ENCODE results near the gene AHCY.
"Not testable (repeated sequence)": the region's sequence is repeated elsewhere in the genome, so short reads cannot be mapped to it uniquely, and the experiment has no call there.

Gene AHCY

DNA sequence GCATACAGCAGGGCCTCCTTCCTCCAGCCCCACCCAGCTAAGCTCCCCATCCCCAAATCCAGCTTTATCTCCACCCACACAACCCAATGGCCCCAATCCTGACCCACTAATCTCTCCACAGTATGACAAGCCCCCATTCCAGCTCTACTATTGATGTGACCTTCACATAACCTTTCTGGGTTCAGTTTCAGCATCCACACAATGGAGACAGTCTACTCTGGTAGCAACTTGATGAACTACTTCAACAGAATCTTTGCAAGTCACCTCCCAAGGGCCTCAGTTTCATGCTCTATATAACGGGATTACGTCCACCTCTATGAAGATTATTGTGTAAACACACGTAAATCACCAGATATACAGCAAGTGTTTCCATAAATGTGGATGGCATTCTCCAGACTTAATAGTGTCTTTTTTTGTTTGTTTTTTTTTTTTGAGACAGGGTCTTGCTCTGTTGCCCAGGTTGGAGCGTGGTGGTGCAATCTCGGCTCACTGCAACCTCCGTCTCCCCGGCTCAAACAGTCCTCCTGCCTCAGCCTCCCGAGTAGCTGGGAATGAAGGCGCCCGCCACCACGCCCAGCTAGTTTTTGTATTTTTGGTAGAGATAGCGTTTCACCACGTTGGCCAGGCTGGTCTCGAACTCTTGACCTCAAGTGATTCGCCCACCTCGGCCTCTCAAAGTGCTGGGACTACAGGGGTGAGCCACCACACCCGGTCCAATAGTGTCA lies 1.4 kb downstream of the AHCY start:
- peak overlapping the region; percentile 94 for H3K9ac ChIP-seq (ENCODE audit: low read depth, low read length)
- peak overlapping the region; percentile 67 for H3K4me3 ChIP-seq (ENCODE audit: low read depth, low read length)
- H3K4me1 ChIP-seq (ENCODE audit: control insufficient read depth, insufficient read depth, low read length) = peaks cover 13% of the 10 kb centered on the region
- H3K27me3 ChIP-seq (ENCODE audit: control insufficient read depth, insufficient read depth, low read length) = no peaks in the 10 kb centered on the region
- no peaks in the 10 kb centered on the region for H3K9me3 ChIP-seq (ENCODE audit: control insufficient read depth, insufficient read depth, low read length)
- peaks cover 6% of the 10 kb centered on the region for H3K36me3 ChIP-seq (ENCODE audit: control insufficient read depth, insufficient read depth, low read length)

GRCh38 chr20:34300809-34301586 lies 2.2 kb downstream of the AHCY start:
- Histone ChIP-seq H3K36me3 (ENCODE audit: control insufficient read depth, insufficient read depth, low read length) (peaks cover 6% of the 10 kb centered on the region), H3K9ac (ENCODE audit: low read depth, low read length) (no peak overlapping the region), H3K4me3 (ENCODE audit: low read depth, low read length) (peak overlapping the region; percentile 67), H3K4me1 (ENCODE audit: control insufficient read depth, insufficient read depth, low read length) (peaks cover 13% of the 10 kb centered on the region), H3K27me3 (ENCODE audit: control insufficient read depth, insufficient read depth, low read length) (no peaks in the 10 kb centered on the region), H3K9me3 (ENCODE audit: control insufficient read depth, insufficient read depth, low read length) (no peaks in the 10 kb centered on the region)

DNA sequence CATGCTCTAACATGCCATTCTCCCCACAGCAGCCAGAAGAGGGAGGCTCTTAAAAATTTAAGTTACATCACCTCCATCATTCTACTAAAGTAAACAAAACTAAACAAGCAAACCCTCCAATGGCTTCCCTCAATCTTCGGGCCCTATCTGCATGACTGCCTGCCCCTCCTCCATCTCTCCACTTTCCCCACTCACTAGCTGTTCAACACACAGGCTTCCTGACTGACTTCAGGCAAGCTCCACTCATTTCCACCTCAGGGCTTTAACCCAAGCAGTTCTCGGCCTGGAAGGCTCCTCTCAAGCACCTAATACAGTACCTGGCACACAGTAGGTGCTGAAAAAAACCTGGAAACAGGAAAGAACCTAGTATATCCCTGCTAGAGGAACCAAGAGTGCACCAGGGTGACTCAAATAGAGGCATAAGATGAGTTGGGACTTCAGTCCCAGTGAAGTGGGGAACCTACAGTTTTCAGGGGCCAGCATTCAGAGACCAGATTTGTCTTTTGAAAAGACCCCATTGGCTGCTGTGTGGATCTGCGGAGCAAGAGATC lies 2.8 kb downstream of the AHCY start:
- H3K36me3 ChIP-seq (ENCODE audit: control insufficient read depth, insufficient read depth, low read length) = peaks cover 7% of the 10 kb centered on the region
- peak overlapping the region; percentile 67 for H3K4me3 ChIP-seq (ENCODE audit: low read depth, low read length)
- H3K4me1 ChIP-seq (ENCODE audit: control insufficient read depth, insufficient read depth, low read length) = peaks cover 13% of the 10 kb centered on the region
- H3K9ac ChIP-seq (ENCODE audit: low read depth, low read length) = no peak overlapping the region
- H3K9me3 ChIP-seq (ENCODE audit: control insufficient read depth, insufficient read depth, low read length) = no peaks in the 10 kb centered on the region
- H3K27me3 ChIP-seq (ENCODE audit: control insufficient read depth, insufficient read depth, low read length) = no peaks in the 10 kb centered on the region

- Histone ChIP-seq H3K9ac (ENCODE audit: low read depth, low read length) (no peak overlapping the region), H3K4me1 (ENCODE audit: control insufficient read depth, insufficient read depth, low read length) (peaks cover 13% of the 10 kb centered on the region), H3K4me3 (ENCODE audit: low read depth, low read length) (no peak overlapping the region), H3K36me3 (ENCODE audit: control insufficient read depth, insufficient read depth, low read length) (peaks cover 13% of the 10 kb centered on the region), H3K9me3 (ENCODE audit: control insufficient read depth, insufficient read depth, low read length) (no peaks in the 10 kb centered on the region), H3K27me3 (ENCODE audit: control insufficient read depth, insufficient read depth, low read length) (no peaks in the 10 kb centered on the region)
These were observed 3.4 kb downstream of the AHCY start for GRCh38 chr20:34299556-34300255.

- not testable (repeated sequence) for H3K4me3 ChIP-seq (ENCODE audit: low read depth, low read length); H3K27me3 ChIP-seq (ENCODE audit: control insufficient read depth, insufficient read depth, low read length); H3K9ac ChIP-seq (ENCODE audit: low read depth, low read length); H3K9me3 ChIP-seq (ENCODE audit: control insufficient read depth, insufficient read depth, low read length)
- H3K4me1 ChIP-seq (ENCODE audit: control insufficient read depth, insufficient read depth, low read length) = peaks cover 13% of the 10 kb centered on the region
- peaks cover 27% of the 10 kb centered on the region for H3K36me3 ChIP-seq (ENCODE audit: control insufficient read depth, insufficient read depth, low read length)
These were observed 4.8 kb downstream of the AHCY start for GRCh38 chr20:34298294-34298784.

DNA sequence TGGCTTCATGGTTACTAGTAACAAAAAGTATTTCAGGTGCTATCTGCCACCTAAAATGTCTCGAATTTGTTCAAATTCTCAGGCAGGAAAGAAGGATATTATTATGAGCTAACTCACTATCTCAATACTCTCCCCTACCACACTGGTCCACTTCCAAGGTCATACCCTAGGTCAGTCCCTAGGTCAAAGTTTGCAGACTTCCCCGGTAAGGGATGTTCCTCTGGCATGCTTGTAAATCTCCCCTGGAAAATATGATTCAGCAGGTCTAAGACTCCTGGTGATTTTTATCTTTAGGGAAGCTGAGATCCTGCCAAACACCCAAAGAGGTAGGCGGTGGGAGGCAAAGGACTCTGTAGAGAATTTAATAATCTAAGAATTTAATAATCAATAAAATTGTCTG lies 6.7 kb downstream of the AHCY start:
- Histone ChIP-seq H3K4me3 (ENCODE audit: low read depth, low read length) (no peak overlapping the region), H3K9me3 (ENCODE audit: control insufficient read depth, insufficient read depth, low read length) (no peaks in the 10 kb centered on the region), H3K27me3 (ENCODE audit: control insufficient read depth, insufficient read depth, low read length) (no peaks in the 10 kb centered on the region), H3K9ac (ENCODE audit: low read depth, low read length) (no peak overlapping the region), H3K4me1 (ENCODE audit: control insufficient read depth, insufficient read depth, low read length) (peaks cover 10% of the 10 kb centered on the region), H3K36me3 (ENCODE audit: control insufficient read depth, insufficient read depth, low read length) (peaks cover 45% of the 10 kb centered on the region)

DNA sequence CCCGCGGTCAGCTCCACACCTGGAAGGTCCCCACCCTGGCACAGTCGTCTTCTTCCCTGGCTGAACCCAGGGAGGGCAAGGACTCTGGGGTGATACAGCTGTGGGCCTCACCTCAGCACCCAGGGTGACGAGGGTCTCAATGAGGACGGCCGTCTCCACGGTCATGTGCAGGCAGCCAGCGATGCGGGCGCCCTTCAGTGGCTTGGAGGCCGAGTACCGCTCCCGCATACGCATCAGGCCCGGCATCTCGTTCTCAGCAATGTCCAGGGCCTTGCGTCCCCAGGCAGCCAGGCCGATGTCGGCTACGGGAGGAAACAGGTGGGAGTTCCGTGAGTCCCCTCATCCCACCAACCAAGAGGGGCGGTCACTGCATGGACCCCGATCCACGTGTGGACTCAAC lies 7.9 kb downstream of the AHCY start:
- no peak overlapping the region for H3K9ac ChIP-seq (ENCODE audit: low read depth, low read length)
- H3K27me3 ChIP-seq (ENCODE audit: control insufficient read depth, insufficient read depth, low read length) = no peaks in the 10 kb centered on the region
- no peak overlapping the region for H3K4me3 ChIP-seq (ENCODE audit: low read depth, low read length)
- no peaks in the 10 kb centered on the region for H3K4me1 ChIP-seq (ENCODE audit: control insufficient read depth, insufficient read depth, low read length)
- peaks cover 52% of the 10 kb centered on the region for H3K36me3 ChIP-seq (ENCODE audit: control insufficient read depth, insufficient read depth, low read length)
- no peaks in the 10 kb centered on the region for H3K9me3 ChIP-seq (ENCODE audit: control insufficient read depth, insufficient read depth, low read length)

DNA sequence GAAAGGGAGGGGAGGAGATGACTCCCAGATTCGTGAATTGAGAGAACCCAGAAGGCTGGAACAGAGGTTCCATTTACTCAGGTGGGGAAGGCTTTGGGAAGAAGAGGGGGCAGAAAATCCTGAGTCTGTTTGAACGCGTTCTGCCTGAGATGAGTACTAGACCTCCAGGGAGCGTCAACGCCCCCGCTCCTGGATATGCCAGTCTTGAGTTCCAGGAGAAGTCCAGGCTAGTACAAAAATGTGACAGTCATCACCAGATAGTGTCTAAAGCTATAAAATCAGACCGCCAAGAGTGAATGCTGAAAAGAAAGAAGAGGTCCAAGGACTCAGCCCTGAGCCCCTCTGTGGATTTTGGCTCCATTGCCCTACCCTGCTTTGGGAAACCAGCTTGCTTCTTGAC lies 8.6 kb downstream of the AHCY start:
- Histone ChIP-seq H3K9me3 (ENCODE audit: control insufficient read depth, insufficient read depth, low read length) (no peaks in the 10 kb centered on the region), H3K36me3 (ENCODE audit: control insufficient read depth, insufficient read depth, low read length) (peaks cover 58% of the 10 kb centered on the region), H3K4me1 (ENCODE audit: control insufficient read depth, insufficient read depth, low read length) (no peaks in the 10 kb centered on the region), H3K4me3 (ENCODE audit: low read depth, low read length) (no peak overlapping the region), H3K9ac (ENCODE audit: low read depth, low read length) (no peak overlapping the region), H3K27me3 (ENCODE audit: control insufficient read depth, insufficient read depth, low read length) (no peaks in the 10 kb centered on the region)

- no peaks in the 10 kb centered on the region for H3K4me1 ChIP-seq (ENCODE audit: control insufficient read depth, insufficient read depth, low read length)
- H3K36me3 ChIP-seq (ENCODE audit: control insufficient read depth, insufficient read depth, low read length) = peaks cover 58% of the 10 kb centered on the region
- no peak overlapping the region for H3K4me3 ChIP-seq (ENCODE audit: low read depth, low read length)
- H3K9ac ChIP-seq (ENCODE audit: low read depth, low read length) = no peak overlapping the region
- no peaks in the 10 kb centered on the region for H3K27me3 ChIP-seq (ENCODE audit: control insufficient read depth, insufficient read depth, low read length)
- no peaks in the 10 kb centered on the region for H3K9me3 ChIP-seq (ENCODE audit: control insufficient read depth, insufficient read depth, low read length)
These were observed 9.6 kb downstream of the AHCY start for GRCh38 chr20:34293589-34293988.

DNA sequence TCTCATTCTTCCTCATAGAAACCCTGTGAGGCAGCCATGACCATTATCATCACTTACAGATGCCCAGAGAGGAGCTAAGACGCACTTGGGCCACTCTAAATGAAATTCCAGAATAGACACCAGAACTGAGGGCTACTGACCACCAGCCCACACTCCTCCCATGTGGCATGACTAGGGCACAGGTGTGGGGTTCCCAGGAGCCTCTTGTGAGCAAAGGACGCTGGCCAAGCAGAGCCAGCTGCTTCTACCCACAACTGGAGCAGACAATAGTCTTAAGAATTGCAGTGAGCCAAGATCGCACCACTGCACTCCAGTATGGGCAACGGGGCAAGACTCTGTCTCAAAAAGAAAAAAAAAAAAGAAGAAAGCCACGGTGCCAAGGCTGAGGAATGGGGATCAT lies 10.0 kb downstream of the AHCY start:
- no peaks in the 10 kb centered on the region for H3K27me3 ChIP-seq (ENCODE audit: control insufficient read depth, insufficient read depth, low read length)
- H3K4me3 ChIP-seq (ENCODE audit: low read depth, low read length) = no peak overlapping the region
- no peaks in the 10 kb centered on the region for H3K9me3 ChIP-seq (ENCODE audit: control insufficient read depth, insufficient read depth, low read length)
- peaks cover 61% of the 10 kb centered on the region for H3K36me3 ChIP-seq (ENCODE audit: control insufficient read depth, insufficient read depth, low read length)
- no peak overlapping the region for H3K9ac ChIP-seq (ENCODE audit: low read depth, low read length)
- H3K4me1 ChIP-seq (ENCODE audit: control insufficient read depth, insufficient read depth, low read length) = no peaks in the 10 kb centered on the region

DNA sequence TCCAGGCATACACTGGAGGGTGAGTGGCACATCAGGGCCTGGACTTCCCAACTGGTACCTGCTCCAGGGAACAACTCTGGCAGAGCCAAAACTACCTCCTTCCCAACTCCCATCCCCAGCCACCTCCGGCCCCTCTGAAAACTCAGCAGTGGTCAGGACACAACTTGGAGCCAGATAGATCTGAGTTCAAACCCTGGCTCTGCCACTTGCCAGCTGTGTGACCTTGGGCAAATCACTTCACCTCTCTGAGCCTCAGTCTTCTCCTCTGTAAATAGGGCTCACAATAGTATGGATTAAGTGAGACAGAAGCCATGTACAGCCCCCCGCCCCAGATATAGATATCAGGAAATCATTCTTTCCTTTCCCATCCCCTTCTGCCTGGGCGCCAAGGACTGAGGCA lies 10.7 kb downstream of the AHCY start:
- Histone ChIP-seq H3K9ac (ENCODE audit: low read depth, low read length) (no peak overlapping the region), H3K36me3 (ENCODE audit: control insufficient read depth, insufficient read depth, low read length) (peaks cover 67% of the 10 kb centered on the region), H3K9me3 (ENCODE audit: control insufficient read depth, insufficient read depth, low read length) (no peaks in the 10 kb centered on the region), H3K4me3 (ENCODE audit: low read depth, low read length) (no peak overlapping the region), H3K27me3 (ENCODE audit: control insufficient read depth, insufficient read depth, low read length) (no peaks in the 10 kb centered on the region), H3K4me1 (ENCODE audit: control insufficient read depth, insufficient read depth, low read length) (no peaks in the 10 kb centered on the region)

All from iPS-15b (cell line).